Activated CD8-positive, alpha-beta T cell treated with anti-CD3 and anti-CD28 coated beads for 36 hours (primary cell): ENCODE measurements around the gene FITM1. TPM values are rescaled to one million over a fixed set of nuclear protein-coding genes. Genes with fewer than 3 reads are reported as not detected.
"Not testable (repeated sequence)": the region's sequence is repeated elsewhere in the genome, so short reads cannot be mapped to it uniquely, and the experiment has no call there.

Source experiments
- ATAC-seq: fragments of 200-7000 bp; cut with Tn5 transposase; one replicate; pipeline ENCODE4 v1.10.0; 2021; ENCODE audit warnings: mild to moderate bottlenecking, moderate library complexity
- CTCF ChIA-PET: fragments of 350-600 bp; sonication (Branson Sonifier 250); formaldehyde crosslinking; loops from one replicate; lab custom pipeline; 2021; ENCODE audit warnings: antibody characterized with exemption; lab: Charles Lee
- POLR2A ChIA-PET: fragments of 350-600 bp; sonication (Branson Sonifier 250); formaldehyde crosslinking; loops from one replicate; lab custom pipeline; 2021; ENCODE audit warnings: antibody characterized with exemption; lab: Charles Lee
- DNase-seq: peaks from one replicate; pipeline ENCODE4 v3.0.0-alpha.2; 2020
- H3K27ac Mint-ChIP-seq: one replicate; pipeline ENCODE4 v1.8.0; 2021; ENCODE audit warnings: mild to moderate bottlenecking, mixed read lengths
- H3K27me3 Mint-ChIP-seq: one replicate; pipeline ENCODE4 v1.8.0; 2021; ENCODE audit warnings: mixed read lengths
- H3K36me3 Mint-ChIP-seq: one replicate; pipeline ENCODE4 v1.8.0; 2021; ENCODE audit warnings: low read depth, mixed read lengths
- H3K4me1 Mint-ChIP-seq: one replicate; pipeline ENCODE4 v1.8.0; 2021; ENCODE audit warnings: low read depth, mixed read lengths
- H3K4me3 Mint-ChIP-seq: one replicate; pipeline ENCODE4 v1.8.0; 2021; ENCODE audit warnings: mild to moderate bottlenecking, moderate library complexity, mixed read lengths
- H3K9me3 Mint-ChIP-seq: one replicate; pipeline ENCODE4 v1.8.0; 2021; ENCODE audit warnings: mixed read lengths
- intact Hi-C: fragments of 100-400 bp; cut with micrococcal nuclease; formaldehyde crosslinking; loops from one replicate; pipeline ENCODE4 v1.10.0; 2022
- total RNA-seq, 2 experiments: library from RNA; stranded (reverse); gene quantifications; one replicate each; pipeline ENCODE4 v1.2.3, GENCODE V29; 2021
- TF ChIP-seq, protein P1 (sequence below): fragments of 200-600 bp; IDR thresholded peaks from one replicate; pipeline ENCODE4 v1.8.0; 2022; ENCODE audit warnings: antibody characterized with exemption, mild to moderate bottlenecking

The FITM1 gene
- total RNA-seq, 2 experiments from 2014 or later: 0.56 to 0.69 TPM

- Mint-ChIP-seq H3K9me3 (no peaks in the 10 kb centered on the region), H3K27me3 (no peaks in the 10 kb centered on the region), H3K27ac (no peak overlapping the region), H3K4me1 (peaks cover 11% of the 10 kb centered on the region), H3K36me3 (peaks cover 67% of the 10 kb centered on the region), H3K4me3 (no peak overlapping the region)
- no peak for ATAC-seq
- intact Hi-C loops: no loop called here
- POLR2A ChIA-PET: interaction anchor here (1.1 kb wide), 1 partner anchor 21 kb away, joined by 4 read pairs; no protein-coding TSS in a partner anchor
- CTCF ChIA-PET: interaction anchor here (1.5 to 10.8 kb wide), 2 partner anchors 6 to 43 kb away, joined by 5 to 218 read pairs; partner anchors contain the start of gene PCK2
- no peak for DNase-seq
- TF ChIP-seq, protein P1, sequence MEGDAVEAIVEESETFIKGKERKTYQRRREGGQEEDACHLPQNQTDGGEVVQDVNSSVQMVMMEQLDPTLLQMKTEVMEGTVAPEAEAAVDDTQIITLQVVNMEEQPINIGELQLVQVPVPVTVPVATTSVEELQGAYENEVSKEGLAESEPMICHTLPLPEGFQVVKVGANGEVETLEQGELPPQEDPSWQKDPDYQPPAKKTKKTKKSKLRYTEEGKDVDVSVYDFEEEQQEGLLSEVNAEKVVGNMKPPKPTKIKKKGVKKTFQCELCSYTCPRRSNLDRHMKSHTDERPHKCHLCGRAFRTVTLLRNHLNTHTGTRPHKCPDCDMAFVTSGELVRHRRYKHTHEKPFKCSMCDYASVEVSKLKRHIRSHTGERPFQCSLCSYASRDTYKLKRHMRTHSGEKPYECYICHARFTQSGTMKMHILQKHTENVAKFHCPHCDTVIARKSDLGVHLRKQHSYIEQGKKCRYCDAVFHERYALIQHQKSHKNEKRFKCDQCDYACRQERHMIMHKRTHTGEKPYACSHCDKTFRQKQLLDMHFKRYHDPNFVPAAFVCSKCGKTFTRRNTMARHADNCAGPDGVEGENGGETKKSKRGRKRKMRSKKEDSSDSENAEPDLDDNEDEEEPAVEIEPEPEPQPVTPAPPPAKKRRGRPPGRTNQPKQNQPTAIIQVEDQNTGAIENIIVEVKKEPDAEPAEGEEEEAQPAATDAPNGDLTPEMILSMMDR: no peak
Observed at GRCh38 chr14:24100982-24101494, 29.4 kb upstream of the FITM1 start.

GRCh38 chr14:24102357-24103048 lies 28.0 kb upstream of the FITM1 start:
- Mint-ChIP-seq H3K4me1 (peaks cover 6% of the 10 kb centered on the region), H3K4me3 (no peak overlapping the region), H3K27ac (no peak overlapping the region), H3K27me3 (no peaks in the 10 kb centered on the region), H3K9me3 (no peaks in the 10 kb centered on the region), H3K36me3 (peaks cover 58% of the 10 kb centered on the region)
- ChIA-PET CTCF (interaction anchor here (1.0 to 10.8 kb wide), 3 partner anchors 8 to 44 kb away, joined by 3 to 218 read pairs (median 9); partner anchors contain the start of genes DCAF11, NRL and PCK2), POLR2A (interaction anchor here (0.9 to 9.1 kb wide), 3 partner anchors 7 to 15 kb away, joined by 3 to 80 read pairs (median 5); partner anchors contain the start of genes DCAF11, NRL and PCK2)
- ATAC-seq (no peak), DNase-seq (no peak)
- intact Hi-C loops: no loop called here
- TF ChIP-seq, protein P1: no peak

- POLR2A ChIA-PET: interaction anchor here (0.6 to 9.1 kb wide), 4 partner anchors 8 to 193 kb away, joined by 3 to 80 read pairs (median 10); partner anchors contain the start of genes CHMP4A, DCAF11, NRL and PCK2
- intact Hi-C loops: no loop called here
- peaks cover 53% of the 10 kb centered on the region for H3K36me3 Mint-ChIP-seq
Observed at GRCh38 chr14:24103451-24103850, 27.0 kb upstream of the FITM1 start.

GRCh38 chr14:24105609-24106239 lies 24.7 kb upstream of the FITM1 start:
- Mint-ChIP-seq H3K4me1 (peaks cover 18% of the 10 kb centered on the region), H3K27ac (peak overlapping the region; percentile 39), H3K36me3 (peaks cover 38% of the 10 kb centered on the region)
- H3K9me3 Mint-ChIP-seq, ATAC-seq, DNase-seq, intact Hi-C loops, H3K27me3 Mint-ChIP-seq, H3K4me3 Mint-ChIP-seq: not testable (repeated sequence)
- CTCF ChIA-PET: interaction anchor here (0.9 to 10.8 kb wide), 7 partner anchors 11 to 56 kb away, joined by 3 to 218 read pairs (median 14); partner anchors contain the start of genes IRF9, PCK2 and PSME2
- POLR2A ChIA-PET: interaction anchor here (0.7 to 9.1 kb wide), 5 partner anchors 9 to 55 kb away, joined by 3 to 80 read pairs (median 3); partner anchors contain the start of genes DCAF11, NRL and PCK2

More at GRCh38 chr14:24103451-24103850, 27.0 kb upstream of the FITM1 start:
- no peaks in the 10 kb centered on the region for H3K27me3 Mint-ChIP-seq
- no peak overlapping the region for H3K27ac Mint-ChIP-seq
- H3K9me3 Mint-ChIP-seq: no peaks in the 10 kb centered on the region
- no peak for ATAC-seq
- CTCF ChIA-PET: interaction anchor here (1.9 to 10.8 kb wide), 3 partner anchors 9 to 45 kb away, joined by 9 to 218 read pairs (median 199); partner anchors contain the start of gene PCK2
- DNase-seq: no peak
- H3K4me3 Mint-ChIP-seq: no peak overlapping the region
- TF ChIP-seq, protein P1: no peak
- H3K4me1 Mint-ChIP-seq: peaks cover 10% of the 10 kb centered on the region

DNA sequence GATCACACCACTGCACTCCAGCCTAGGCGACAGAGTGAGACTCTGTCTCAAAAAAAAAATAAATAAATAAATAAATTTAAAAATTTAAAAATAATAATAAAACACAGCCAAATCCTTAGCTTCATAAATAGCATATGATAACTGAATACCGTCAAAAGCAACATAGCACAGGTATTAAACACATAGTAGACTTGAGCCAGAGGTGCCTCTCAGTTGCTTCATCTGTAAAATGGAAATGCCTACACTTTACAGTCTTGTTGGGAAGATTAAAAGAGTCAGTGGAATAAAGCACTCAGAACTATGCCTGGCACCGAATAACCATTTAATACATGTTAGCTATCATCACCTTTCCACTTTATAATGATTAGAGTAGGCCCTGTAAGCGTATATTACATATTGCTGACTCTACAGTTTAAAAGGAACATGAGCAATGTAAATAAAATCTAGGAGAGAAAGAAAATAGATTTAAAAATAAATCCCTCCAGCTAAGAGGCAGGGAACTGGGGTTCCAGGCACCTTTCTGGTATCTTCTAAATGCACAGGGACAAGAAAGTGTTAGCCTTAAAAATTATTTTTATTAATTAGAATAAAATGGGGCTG lies 23.7 kb upstream of the FITM1 start:
- ATAC-seq (no peak), DNase-seq (no peak)
- CTCF ChIA-PET: interaction anchor here (0.9 to 10.8 kb wide), 10 partner anchors 11 to 72 kb away, joined by 3 to 218 read pairs (median 9); partner anchors contain the start of genes IRF9, PCK2, PSME2 and RNF31
- intact Hi-C loops: no loop called here
- Mint-ChIP-seq H3K4me1 (peaks cover 18% of the 10 kb centered on the region), H3K36me3 (peaks cover 31% of the 10 kb centered on the region), H3K27ac (no peak overlapping the region), H3K27me3 (no peaks in the 10 kb centered on the region), H3K9me3 (no peaks in the 10 kb centered on the region), H3K4me3 (no peak overlapping the region)
- TF ChIP-seq, protein P1: no peak
- POLR2A ChIA-PET: interaction anchor here (1.0 to 9.1 kb wide), 4 partner anchors 9 to 54 kb away, joined by 3 to 80 read pairs (median 6); partner anchors contain the start of genes IRF9 and PCK2
